Erythroblast (primary cell): ENCODE measurements around the gene ANKRA2.

Experiments used
- DNase-seq, 2 experiments: peaks; one replicate each; lab custom pipeline; 2025; lab: John Stamatoyannopoulos, UW
- GATA1 ChIP-seq: IDR thresholded peaks from 2 replicates; pipeline ENCODE4 v1.6.1; 2011; ENCODE audit warnings: low read depth, mild to moderate bottlenecking, control low read depth, low read length, moderate library complexity
- POLR2A ChIP-seq: IDR thresholded peaks from 2 replicates; pipeline ENCODE4 v1.6.1; 2011; ENCODE audit warnings: mild to moderate bottlenecking, low read length

Gene ANKRA2

DNA sequence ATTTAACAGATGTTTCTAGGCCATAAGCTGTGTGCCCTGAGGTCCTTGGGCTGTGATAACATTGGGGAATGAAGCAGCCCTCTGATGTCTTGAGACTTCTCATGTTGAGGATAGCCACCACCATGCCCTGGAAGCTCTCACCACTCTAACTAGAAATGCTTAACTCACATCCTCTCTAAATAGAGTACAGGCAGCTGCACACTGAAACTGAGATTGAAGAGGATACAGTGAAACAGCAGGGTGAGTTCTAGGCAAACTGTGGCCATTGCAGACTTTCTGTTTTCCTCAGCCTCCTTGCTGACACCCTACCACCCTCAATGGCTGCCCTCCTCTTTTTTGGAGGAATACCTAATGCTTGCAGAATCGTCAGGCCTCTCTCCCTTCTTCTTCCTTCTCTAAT lies 22.5 kb upstream of the ANKRA2 start:
- TF ChIP-seq POLR2A (no peak), GATA1 (no peak)
- DNase-seq: no peak

DNA sequence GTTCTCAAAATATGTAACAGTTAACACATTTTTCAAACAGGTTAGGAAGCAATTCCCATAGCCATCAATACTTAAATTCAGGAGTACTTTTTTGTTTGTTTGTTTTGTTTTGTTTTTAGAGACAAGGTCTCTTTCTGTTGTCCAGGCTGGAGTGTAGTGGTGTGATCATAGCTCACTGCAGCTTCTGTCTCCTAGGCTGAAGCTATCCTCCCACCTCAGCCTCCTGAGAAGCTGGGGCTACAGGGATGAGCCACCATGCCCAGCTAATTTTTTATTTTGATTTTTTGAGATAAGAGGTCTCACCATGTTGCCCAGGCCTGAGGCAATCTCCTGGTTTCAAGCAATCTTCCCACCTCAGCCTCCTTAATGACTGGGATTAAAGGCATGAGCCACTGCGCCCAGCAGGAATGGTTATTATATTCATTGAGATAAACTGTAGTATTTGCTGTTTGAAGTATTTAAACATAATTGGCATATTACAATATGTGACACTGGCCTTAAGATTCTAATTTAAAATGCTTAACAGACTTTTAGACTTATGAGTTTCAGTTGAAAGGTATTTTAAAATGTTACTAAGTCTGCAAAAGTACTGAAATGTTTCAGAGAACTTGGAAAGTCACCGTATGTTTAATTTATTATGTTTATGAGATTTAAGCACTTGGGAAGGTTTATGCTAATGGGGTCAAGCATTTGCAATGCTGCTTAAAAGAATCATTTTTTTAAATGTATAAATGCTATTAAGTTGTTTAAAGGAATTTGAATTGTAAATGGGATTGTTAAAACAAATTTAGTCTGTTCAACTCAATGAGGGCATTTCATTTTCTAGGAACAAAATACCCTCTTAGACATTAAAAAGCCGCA lies 17.1 kb upstream of the ANKRA2 start:
- no peak for DNase-seq

DNA sequence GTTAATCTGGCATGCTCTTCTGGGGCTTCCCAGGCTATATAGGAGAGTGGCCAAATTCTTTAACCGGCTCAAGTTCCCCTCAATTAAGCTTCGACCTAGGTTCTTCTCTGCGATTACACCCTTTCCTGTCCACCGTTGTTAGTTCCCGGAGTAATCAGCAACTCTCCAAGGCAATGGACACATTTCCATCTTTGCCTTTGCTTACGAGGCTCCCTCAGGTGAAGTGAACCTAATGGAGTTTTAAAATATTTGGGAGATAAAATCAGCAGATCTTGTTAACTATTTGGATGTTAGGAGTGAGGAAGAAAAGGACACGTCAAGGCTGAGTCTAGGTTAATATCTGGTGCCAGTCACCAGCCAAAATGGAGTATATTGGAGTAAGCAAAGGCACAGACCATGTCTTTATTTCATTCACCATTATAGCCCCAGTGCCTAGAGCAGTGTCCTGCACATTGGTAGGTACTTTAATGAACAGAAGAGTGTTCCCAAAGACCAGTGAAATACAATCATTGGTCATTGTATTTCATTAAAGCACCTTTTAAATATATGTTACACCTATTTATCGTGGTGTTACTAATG lies 619 bp upstream of the ANKRA2 start:
- TF ChIP-seq GATA1 (no peak), POLR2A (no peak)

More for the DNA sequence above, 17.1 kb upstream of the ANKRA2 start:
- TF ChIP-seq POLR2A (no peak), GATA1 (no peak)

DNA sequence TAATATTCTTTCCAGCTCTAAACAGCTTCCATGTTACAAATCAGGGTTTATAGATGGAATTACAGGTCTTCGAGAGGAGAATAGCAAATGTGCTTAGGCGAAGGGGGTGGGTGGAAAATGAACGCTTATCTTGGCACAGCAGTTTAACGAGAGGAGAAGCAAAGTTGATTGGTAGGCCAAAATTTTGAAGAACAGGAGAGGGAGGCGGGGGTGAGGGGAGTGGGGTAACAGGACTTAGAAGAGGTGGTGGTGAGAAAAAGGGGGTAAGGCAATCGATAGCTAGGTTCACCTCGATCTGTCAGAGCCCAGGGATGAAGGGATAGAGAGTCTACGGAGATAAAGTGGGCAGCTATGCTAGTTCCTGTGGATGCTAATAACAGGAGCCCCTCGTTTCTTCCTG lies 764 bp downstream of the ANKRA2 start:
- TF ChIP-seq GATA1: no peak
- TF ChIP-seq POLR2A: no peak
- peak; percentile 85 to 90 for DNase-seq

More for the DNA sequence above, 619 bp upstream of the ANKRA2 start:
- peak in 1 of 2 experiments; percentile 56 for DNase-seq

DNA sequence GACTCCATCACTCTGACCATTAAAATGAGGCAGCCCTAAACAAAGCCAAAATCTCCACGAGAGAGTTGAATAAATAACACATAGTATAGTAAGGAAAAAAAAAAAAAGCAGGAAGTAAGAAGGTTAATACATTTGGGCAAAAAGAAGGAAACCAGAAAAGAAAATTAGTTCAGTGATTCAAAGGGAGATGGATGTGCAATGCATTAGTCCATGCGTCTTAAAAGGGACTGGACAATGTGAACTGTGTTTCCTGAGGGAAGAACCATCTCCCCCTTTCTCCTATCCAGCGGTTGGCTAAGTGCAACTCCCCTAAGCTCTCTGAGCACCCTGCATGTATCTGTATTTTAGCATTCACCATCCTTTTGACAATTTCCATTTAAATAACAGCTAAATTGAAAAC lies 1.4 kb downstream of the ANKRA2 start:
- peak in 1 of 2 experiments; percentile 26 for DNase-seq
- TF ChIP-seq POLR2A (no peak), GATA1 (no peak)

DNA sequence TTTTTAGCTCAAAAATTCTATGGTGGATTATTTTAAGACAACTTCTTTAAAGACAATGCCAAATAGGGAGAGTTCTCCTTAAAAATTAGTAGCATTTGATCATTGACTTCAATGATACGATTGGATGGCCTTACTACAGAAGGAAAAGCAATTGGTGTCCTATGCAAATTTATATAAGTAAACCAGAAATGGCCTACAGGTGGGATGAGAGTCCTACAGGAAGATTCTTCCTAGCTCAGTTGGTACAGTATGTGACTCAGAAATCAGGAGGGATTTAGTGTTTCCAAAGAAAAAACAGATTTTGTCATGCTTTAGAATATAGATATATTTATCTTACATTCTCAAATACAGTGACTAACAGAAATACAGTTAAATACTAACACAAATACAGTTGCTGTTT lies 6.5 kb downstream of the ANKRA2 start:
- DNase-seq: peak; percentile 5 to 17
- no peak for TF ChIP-seq GATA1
- TF ChIP-seq POLR2A: no peak

DNA sequence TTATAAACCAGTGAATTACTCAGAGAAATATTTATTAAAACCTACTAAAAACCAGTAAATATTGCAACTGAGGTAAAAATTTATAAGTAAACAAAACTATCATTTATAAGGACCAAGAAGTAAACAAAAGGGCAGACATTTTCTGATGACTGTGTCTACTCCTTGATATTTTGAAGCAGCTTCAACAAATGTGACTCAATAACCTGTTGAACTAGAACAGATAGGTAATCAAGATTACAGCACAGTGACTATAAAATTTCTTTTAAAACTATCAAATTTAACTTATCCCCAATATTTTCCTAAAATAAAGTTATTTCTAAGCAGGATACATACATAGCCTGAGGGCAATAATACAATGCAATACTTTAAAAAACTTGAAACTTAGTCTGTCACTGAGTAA lies 12.8 kb downstream of the ANKRA2 start:
- no peak for DNase-seq
- TF ChIP-seq GATA1: no peak
- TF ChIP-seq POLR2A: no peak

DNA sequence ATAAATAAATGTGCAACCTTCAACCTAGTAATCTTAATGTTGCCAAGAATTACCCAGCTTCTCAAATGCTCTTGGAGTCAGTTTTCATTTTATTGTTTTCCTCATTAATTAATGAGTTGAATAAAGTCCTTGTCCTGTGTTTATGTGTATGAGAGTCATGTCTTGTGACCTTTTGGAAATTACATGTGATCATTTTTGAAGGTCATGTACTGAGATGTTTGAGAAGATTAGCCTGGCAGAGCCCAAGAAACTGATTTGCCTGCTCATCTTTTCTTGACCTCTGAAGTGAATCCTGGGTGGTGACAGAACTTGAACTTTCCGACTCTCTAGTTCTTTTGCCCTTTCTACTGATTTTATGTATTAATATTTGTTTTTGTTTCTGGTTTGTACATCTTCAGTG lies 15.4 kb downstream of the ANKRA2 start:
- TF ChIP-seq GATA1: no peak
- TF ChIP-seq POLR2A: no peak
- no peak for DNase-seq

DNA sequence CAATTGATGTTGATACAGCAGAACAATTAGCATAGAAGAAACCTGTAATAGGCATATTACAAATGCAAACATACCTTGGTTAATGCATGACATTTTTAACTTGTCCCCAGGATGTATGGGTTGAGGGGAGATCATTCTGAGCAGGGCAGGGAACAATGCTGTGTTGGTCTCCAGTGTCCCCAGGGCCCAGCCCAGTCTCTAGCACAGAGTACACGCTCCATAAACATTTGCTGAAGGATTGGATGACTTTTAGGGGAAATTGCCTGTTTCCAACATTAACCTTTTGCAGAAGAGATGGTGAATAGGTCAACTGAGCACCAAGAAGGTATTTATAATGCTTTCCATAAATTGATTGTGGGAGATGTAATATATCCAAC lies 20.0 kb downstream of the ANKRA2 start:
- TF ChIP-seq POLR2A: no peak
- no peak for TF ChIP-seq GATA1
- no peak for DNase-seq

DNA sequence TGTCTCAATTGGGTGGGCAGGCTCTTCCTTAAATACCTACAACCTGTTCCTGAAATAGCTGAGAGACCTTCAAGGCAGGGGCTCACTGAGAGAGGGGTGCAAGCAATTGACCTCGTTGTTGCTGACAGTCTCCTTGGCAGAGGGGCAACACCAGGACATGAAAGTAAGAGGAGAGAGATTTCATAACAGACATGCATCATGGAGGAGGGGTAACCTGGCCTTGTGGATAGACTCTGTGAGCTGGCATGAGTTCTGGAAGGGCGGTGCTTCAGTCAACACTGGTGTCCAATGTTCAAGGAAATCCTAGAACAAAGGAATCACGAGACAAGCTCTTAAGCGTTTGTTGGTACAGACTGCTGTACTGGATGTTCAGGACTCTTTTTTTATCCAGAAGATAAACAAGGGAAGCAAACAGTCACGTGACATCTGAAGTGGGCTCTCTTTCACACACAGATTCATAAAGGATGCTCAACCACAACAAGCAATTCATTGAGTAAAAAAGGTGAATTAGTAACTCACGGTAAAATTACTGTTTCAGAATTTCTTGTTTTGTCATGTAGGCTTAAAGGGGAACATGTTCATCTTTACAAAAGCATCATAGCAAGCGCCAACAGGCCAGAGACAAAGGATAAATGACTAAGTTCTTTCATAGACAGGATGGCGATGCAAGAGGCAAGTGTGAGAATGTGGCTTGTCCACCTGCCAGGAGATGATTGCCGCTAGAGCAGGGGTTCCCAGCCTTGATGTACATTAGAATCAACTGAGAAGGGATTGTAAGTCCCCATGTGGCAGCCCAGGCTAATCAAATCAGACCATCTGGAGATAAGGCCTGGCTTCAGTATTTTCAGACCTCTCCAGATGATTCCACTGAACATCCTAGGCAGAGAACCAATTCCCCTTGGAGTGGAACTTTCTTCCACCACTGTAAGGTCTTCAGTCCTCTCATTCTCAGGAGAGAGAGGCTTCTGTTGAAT lies 20.7 kb downstream of the ANKRA2 start:
- TF ChIP-seq GATA1: no peak
- TF ChIP-seq POLR2A: no peak
- no peak for DNase-seq

DNA sequence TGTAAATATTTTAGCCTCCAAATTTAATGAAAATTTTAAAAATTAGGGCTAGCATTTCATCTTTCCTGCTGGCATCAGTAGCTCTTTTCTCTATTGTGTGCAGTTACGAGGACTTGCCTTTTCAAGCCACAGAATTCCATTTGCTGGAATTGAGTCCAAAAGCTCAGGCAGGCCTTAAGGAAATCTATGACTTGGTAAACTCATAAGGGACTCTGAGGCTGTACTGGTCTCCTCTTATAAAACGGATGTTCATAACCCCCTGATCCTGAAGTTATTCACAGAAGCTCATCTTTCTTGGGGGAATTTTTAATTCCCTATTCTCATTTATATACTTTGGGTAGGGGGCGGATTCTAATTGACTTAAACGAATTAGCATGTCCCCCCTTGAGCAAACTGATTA lies 23.4 kb downstream of the ANKRA2 start:
- TF ChIP-seq POLR2A (no peak), GATA1 (no peak)

DNA sequence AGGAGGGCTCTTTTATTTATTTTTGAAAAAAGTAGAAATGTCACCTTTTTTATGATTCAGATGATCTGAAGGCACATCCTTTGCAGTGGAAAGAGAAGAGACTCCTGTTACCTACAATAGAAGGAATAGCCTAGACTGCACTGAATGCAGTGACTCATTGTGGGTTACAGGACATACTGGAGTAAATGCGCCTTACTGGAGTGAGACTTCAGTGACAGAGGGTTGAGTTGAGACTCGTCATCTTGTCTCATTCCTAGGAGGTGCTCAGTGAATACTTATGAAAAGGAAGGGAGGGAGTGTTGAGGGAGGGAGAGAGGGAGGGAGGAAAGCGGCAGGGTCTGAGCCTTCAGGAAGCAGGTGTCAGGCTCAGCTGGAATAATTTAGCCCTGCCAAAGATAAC lies 25.2 kb downstream of the ANKRA2 start:
- TF ChIP-seq GATA1 (no peak), POLR2A (no peak)
- no peak for DNase-seq

More for the DNA sequence above, 23.4 kb downstream of the ANKRA2 start:
- DNase-seq: no peak

DNA sequence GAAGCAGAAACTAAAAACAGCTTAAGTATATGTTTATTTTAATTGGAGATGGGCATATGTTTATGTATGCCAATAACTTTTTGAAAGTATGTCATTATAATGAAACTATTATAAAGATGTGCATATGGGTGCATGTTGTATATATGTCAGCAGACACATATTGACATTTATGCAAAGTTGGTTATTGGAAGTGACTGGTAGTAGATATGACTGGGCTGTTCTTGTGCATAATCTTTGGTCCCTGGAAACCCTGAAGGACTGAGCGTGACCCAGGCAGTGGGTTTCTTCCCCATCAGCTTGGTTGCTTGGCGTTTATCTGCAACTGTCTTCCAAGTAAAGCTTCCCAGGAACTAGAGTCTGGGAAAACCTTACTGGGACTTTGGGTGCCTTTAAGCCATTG lies 25.7 kb downstream of the ANKRA2 start:
- TF ChIP-seq POLR2A (no peak), GATA1 (no peak)
- no peak for DNase-seq
